Neural crest cell (in vitro differentiated cells): ENCODE data around the gene ATF6. TPM values are rescaled to one million over a fixed set of nuclear protein-coding genes. Genes with fewer than 3 reads are reported as not detected.
A peak's percentile ranks its signal among the peaks of the same experiment; 100 is the strongest.

ENCODE experiments used
- DNase-seq: peaks from one replicate; pipeline ENCODE4 v3.0.0; 2021; ENCODE audit warnings: low read depth, mixed read lengths, low spot score
- H3K27ac Mint-ChIP-seq: one replicate; pipeline ENCODE4 v1.8.0; 2021; ENCODE audit warnings: mild to moderate bottlenecking, mixed read lengths; ENCODE audit not compliant: unreplicated experiment
- H3K27me3 Mint-ChIP-seq: 2 replicates; pipeline ENCODE4 v1.8.0; 2021; ENCODE audit warnings: low read depth, mild to moderate bottlenecking, mixed read lengths
- H3K36me3 Mint-ChIP-seq: 2 replicates; pipeline ENCODE4 v1.8.0; 2021; ENCODE audit warnings: low read depth, mild to moderate bottlenecking, mixed read lengths
- H3K4me1 Mint-ChIP-seq: 2 replicates; pipeline ENCODE4 v1.8.0; 2021; ENCODE audit warnings: mixed read lengths
- H3K4me3 Mint-ChIP-seq: one replicate; pipeline ENCODE4 v1.8.0; 2021; ENCODE audit warnings: mild to moderate bottlenecking, mixed read lengths
- H3K9me3 Mint-ChIP-seq: 2 replicates; pipeline ENCODE4 v1.8.0; 2021; ENCODE audit warnings: mixed read lengths
- CTCF ChIP-seq: fragments of 200-600 bp; sonication (generic); conservative IDR thresholded peaks from 2 replicates; pipeline ENCODE4 v1.5.0; 2021; ENCODE audit warnings: antibody characterized with exemption, mild to moderate bottlenecking
- total RNA-seq: library from RNA; stranded (reverse); gene quantifications from 2 replicates; pipeline ENCODE4 v1.2.1, GENCODE V29; 2021

The ATF6 gene
- total RNA-seq, 1 donor from 2014 or later, result 17.8 TPM

GRCh38 chr1:161738627-161739287 is 27.4 kb upstream of the ATF6 start:
- Mint-ChIP-seq H3K4me1 (peaks cover under 1% of the 10 kb centered on the region), H3K4me3 (no peak overlapping the region), H3K27me3 (peaks cover 72% of the 10 kb centered on the region), H3K36me3 (no peaks in the 10 kb centered on the region), H3K27ac (no peak overlapping the region), H3K9me3 (no peaks in the 10 kb centered on the region)
- DNase-seq, result no peak
- TF ChIP-seq CTCF, result peak; percentile 65

GRCh38 chr1:161739865-161740566 is 26.1 kb upstream of the ATF6 start:
- Mint-ChIP-seq H3K9me3 (no peaks in the 10 kb centered on the region), H3K4me3 (no peak overlapping the region), H3K27me3 (peaks cover 67% of the 10 kb centered on the region), H3K27ac (no peak overlapping the region), H3K4me1 (peaks cover 5% of the 10 kb centered on the region), H3K36me3 (no peaks in the 10 kb centered on the region)
- no peak for TF ChIP-seq CTCF
- DNase-seq, result no peak

GRCh38 chr1:161740921-161741320 is 25.2 kb upstream of the ATF6 start:
- Mint-ChIP-seq H3K27me3 (peaks cover 64% of the 10 kb centered on the region), H3K36me3 (no peaks in the 10 kb centered on the region), H3K4me3 (no peak overlapping the region), H3K9me3 (no peaks in the 10 kb centered on the region), H3K4me1 (peaks cover 5% of the 10 kb centered on the region), H3K27ac (no peak overlapping the region)
- TF ChIP-seq CTCF, result no peak
- DNase-seq, result no peak

- Mint-ChIP-seq H3K9me3 (no peaks in the 10 kb centered on the region), H3K36me3 (no peaks in the 10 kb centered on the region), H3K4me3 (no peak overlapping the region), H3K27ac (no peak overlapping the region), H3K27me3 (peaks cover 55% of the 10 kb centered on the region), H3K4me1 (peaks cover 5% of the 10 kb centered on the region)
- DNase-seq, result no peak
- TF ChIP-seq CTCF, result no peak
Observed at GRCh38 chr1:161743231-161743630, 22.9 kb upstream of the ATF6 start.

GRCh38 chr1:161747801-161748200 is 18.3 kb upstream of the ATF6 start:
- H3K36me3 Mint-ChIP-seq, result peaks cover 4% of the 10 kb centered on the region
- no peak for TF ChIP-seq CTCF
- no peaks in the 10 kb centered on the region for H3K9me3 Mint-ChIP-seq
- DNase-seq, result no peak
- no peak overlapping the region for H3K27ac Mint-ChIP-seq
- peaks cover 27% of the 10 kb centered on the region for H3K27me3 Mint-ChIP-seq
- peak overlapping the region; percentile 50 for H3K4me3 Mint-ChIP-seq
- peaks cover 24% of the 10 kb centered on the region for H3K4me1 Mint-ChIP-seq
